Fibroblast of the aortic adventitia (primary cell): ENCODE measurements around the gene KCNRG. TPM values are rescaled to one million over a fixed set of nuclear protein-coding genes. Genes with fewer than 3 reads are reported as not detected.
"Not testable (repeated sequence)": the region's sequence is repeated elsewhere in the genome, so short reads cannot be mapped to it uniquely, and the experiment has no call there.

ENCODE experiments used
- DNase-seq: peaks from one replicate; pipeline ENCODE4 v3.0.0-alpha.2; 2010; ENCODE audit warnings: low read depth
- H3K4me3 ChIP-seq: 2 replicates; pipeline ENCODE4 v1.5.1; 2011; ENCODE audit warnings: low read depth, mild to moderate bottlenecking, control low read depth, low read length, moderate library complexity
- total RNA-seq: library from RNA; depleted of rRNA; stranded (reverse); fragments of >200 nt; gene quantifications from 2 replicates; pipeline ENCODE4 v1.2.3, GENCODE V29; 2012; ENCODE audit warnings: low replicate concordance
- TF ChIP-seq, protein P1 (sequence below): IDR thresholded peaks from 2 replicates; pipeline ENCODE4 v1.5.1; 2011; ENCODE audit warnings: mild to moderate bottlenecking, low read length, control low read depth, inconsistent platforms; ENCODE audit not compliant: insufficient read depth

Gene KCNRG
- total RNA-seq, 1 donor = 1.4 TPM

DNA sequence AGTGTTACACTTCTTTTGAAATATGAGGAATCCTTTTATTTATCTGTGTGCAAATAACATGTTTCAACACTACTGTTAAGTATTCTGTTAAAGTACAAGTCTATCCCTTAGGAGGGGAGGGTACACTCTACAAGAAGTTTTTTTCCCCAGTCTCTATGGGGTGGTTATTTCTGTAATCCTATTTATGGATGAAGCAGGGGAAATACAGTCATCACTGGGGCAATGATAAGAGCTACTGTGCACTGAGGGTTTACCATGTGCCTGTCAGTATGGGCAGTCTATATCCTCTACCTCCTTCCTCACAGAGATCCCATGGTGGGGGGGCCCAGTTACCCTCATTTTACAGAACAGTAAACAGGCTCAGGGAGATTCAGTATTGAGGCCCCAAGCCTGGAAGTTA is 35.0 kb upstream of the KCNRG start:
- no peak for DNase-seq

GRCh38 chr13:49985129-49985528 is 30.1 kb upstream of the KCNRG start:
- DNase-seq = no peak
- TF ChIP-seq, protein P1, sequence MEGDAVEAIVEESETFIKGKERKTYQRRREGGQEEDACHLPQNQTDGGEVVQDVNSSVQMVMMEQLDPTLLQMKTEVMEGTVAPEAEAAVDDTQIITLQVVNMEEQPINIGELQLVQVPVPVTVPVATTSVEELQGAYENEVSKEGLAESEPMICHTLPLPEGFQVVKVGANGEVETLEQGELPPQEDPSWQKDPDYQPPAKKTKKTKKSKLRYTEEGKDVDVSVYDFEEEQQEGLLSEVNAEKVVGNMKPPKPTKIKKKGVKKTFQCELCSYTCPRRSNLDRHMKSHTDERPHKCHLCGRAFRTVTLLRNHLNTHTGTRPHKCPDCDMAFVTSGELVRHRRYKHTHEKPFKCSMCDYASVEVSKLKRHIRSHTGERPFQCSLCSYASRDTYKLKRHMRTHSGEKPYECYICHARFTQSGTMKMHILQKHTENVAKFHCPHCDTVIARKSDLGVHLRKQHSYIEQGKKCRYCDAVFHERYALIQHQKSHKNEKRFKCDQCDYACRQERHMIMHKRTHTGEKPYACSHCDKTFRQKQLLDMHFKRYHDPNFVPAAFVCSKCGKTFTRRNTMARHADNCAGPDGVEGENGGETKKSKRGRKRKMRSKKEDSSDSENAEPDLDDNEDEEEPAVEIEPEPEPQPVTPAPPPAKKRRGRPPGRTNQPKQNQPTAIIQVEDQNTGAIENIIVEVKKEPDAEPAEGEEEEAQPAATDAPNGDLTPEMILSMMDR = no peak
- no peak overlapping the region for H3K4me3 ChIP-seq

More for the DNA sequence above, 35.0 kb upstream of the KCNRG start:
- TF ChIP-seq, protein P1 = no peak
- H3K4me3 ChIP-seq = no peak overlapping the region

DNA sequence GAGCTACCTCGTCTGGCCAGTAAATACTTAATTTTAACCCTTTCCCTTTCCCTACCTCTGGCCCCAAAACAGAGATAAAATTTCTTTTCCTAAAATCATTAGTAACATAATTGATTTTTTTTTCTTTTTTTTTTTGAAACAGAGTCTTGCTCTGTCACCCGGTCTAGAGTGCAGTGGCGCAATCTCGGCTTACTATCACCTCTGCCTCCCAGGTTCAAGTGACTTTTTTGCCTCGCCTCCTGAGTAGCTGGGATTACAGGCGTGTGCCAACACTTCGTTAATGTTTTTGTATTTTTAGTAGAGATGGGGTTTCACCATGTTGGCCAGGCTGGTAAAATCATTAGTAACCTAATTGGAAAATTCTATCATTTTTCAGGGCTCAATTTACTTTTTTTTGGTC is 28.8 kb upstream of the KCNRG start:
- TF ChIP-seq, protein P1 = no peak
- DNase-seq = no peak
- H3K4me3 ChIP-seq = no peak overlapping the region

DNA sequence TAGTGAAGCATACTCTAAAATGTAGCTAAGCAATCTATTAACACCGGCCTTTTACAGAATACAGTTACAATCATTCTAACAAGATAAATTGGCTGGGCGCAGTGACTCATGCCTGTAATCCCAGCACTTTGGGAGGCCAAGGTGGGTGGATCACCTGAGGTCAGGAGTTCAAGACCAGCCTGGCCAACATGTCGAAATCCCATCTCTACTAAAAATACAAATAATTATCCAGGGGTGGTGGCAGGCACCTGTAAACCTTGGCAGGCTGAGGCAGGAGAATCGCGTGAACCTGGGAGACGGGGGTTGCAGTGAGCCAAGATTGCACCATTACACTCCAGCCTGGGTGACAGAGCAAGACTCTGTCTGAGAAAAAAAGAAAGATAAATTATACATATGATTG is 24.6 kb upstream of the KCNRG start:
- not testable (repeated sequence) for H3K4me3 ChIP-seq, DNase-seq

DNA sequence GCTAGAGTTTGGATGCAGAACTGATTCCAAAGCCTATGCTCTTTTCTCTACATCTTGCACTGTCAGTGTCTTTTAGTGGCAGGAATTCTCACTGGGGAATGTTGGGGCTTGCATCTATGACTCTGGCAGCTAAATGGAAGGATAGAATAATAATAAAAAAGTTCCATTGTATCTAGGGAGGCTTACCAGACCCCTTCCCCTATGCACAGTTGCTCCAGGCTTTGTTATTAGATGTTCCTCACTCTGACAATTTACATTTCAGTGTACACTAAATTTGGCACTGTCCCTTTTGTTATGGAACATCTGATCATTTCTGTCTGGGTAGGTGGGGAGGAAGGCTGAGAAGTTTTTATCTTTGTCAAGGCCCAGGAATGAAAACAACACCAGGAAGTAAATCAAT is 22.1 kb upstream of the KCNRG start:
- DNase-seq = no peak
- TF ChIP-seq, protein P1 = no peak
- H3K4me3 ChIP-seq = no peak overlapping the region

DNA sequence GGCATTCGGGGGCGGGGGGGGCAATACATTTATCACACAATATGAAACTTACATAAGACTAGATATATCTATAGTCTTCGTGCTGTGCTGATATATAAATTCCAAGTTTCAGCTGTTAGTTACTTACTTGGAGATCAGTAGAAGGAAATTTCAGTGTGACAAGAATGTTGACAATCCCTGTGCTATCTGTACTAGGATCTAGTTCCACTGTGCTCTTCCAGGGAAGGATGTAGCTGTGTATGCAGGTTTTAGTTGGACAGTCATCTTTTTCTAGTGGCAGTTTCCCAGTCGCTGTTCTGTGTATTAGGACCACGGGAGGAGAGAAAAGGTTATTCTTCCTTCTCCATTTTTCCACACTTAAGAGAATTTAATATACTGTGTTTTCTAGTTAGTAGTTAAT is 21.6 kb upstream of the KCNRG start:
- TF ChIP-seq, protein P1 = no peak
- H3K4me3 ChIP-seq = no peak overlapping the region
- DNase-seq = no peak

DNA sequence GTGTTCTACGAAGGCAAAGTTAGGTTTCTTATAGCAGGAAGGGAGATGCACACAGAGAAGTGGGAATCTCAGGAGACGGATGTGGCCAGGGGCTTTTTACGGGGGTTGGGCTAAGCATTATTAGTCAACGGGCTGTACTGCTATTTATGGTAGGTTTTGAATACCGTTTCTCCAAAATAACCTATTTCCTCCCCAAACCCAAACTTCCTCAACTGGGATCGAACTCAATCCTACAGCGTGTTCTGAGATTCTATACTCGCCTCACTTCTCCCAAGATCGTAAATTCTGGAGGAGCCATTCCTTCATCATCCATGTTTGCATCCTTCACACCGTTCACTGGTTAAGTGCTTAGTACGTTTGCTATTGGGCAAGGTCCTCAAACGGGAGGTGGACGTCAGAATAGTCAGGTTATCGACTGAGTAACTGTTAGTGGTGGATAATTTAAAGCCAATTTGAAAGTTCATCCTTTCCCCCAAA is 19.6 kb upstream of the KCNRG start:
- peak; percentile 34 for DNase-seq
- H3K4me3 ChIP-seq = peak overlapping the region; percentile 69
- TF ChIP-seq, protein P1 = no peak
